ENCODE data around the gene STX11. TPM values are rescaled to one million over a fixed set of nuclear protein-coding genes. Genes with fewer than 3 reads are reported as not detected.

The STX11 gene
- total and polyA plus RNA-seq, 8 donors = 2.2 to 11.7 (median 2.6) TPM; not detected in 1

GRCh38 chr6:144115219-144115618 is 35.1 kb upstream of the STX11 start:
- no peaks in the 10 kb centered on the region for H3K4me1 ChIP-seq
- no peak for TF ChIP-seq EP300 (IDR thresholded peaks at IDR 0.05)
- TF ChIP-seq POLR2AphosphoS5 (IDR thresholded peaks at IDR 0.05) = no peak
- TF ChIP-seq CTCF (IDR thresholded peaks at IDR 0.05) = no peak
- TF ChIP-seq POLR2A (IDR thresholded peaks at IDR 0.05) = no peak
- DNase-seq = no peak
- no peak overlapping the region for H3K27ac ChIP-seq
- no peaks in the 10 kb centered on the region for H3K36me3 ChIP-seq
- H3K27me3 ChIP-seq = no peaks in the 10 kb centered on the region
- WGBS, 5 donors = 86 to 95% (median 93%) methylated on average over 3 of the region's 3 CpGs
- intact Hi-C loops (cut with DNase I; ENCODE audit: low total_unique reads) = loop anchor here (10.0 kb wide), 1 partner anchor 90 kb away; no protein-coding TSS in a partner anchor
- H3K4me3 ChIP-seq = no peak overlapping the region
- no peaks in the 10 kb centered on the region for H3K9me3 ChIP-seq

DNA sequence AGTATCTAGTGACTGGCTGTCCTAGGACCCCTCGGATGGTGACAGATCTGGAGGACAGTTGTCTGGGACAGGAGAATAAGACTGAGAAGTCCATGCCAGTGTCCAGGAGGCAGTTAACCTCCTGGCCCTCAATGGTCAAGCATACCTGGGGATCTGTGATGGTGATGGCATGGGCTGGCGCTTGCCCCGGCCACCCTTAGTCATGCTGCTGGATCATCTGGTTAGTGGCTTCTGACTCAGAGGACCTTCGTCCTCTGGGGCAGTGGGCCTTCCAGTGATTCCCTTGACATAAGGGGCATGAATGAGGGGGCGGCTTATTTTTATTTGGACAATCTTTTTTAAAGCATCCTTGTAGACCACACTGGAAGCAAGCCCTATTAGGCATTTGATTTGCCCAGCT is 30.9 kb upstream of the STX11 start:
- Histone ChIP-seq H3K36me3 (no peaks in the 10 kb centered on the region), H3K27me3 (no peaks in the 10 kb centered on the region), H3K27ac (no peak overlapping the region), H3K9me3 (no peaks in the 10 kb centered on the region), H3K4me3 (no peak overlapping the region), H3K4me1 (no peaks in the 10 kb centered on the region)
- intact Hi-C loops (cut with DNase I; ENCODE audit: low total_unique reads) = loop anchor here (10.0 kb wide), 1 partner anchor 85 kb away; no protein-coding TSS in a partner anchor
- no peak for DNase-seq
- TF ChIP-seq POLR2AphosphoS5 (IDR thresholded peaks at IDR 0.05) = no peak
- TF ChIP-seq POLR2A (IDR thresholded peaks at IDR 0.05) = no peak
- TF ChIP-seq EP300 (IDR thresholded peaks at IDR 0.05) = no peak
- no peak for TF ChIP-seq CTCF (IDR thresholded peaks at IDR 0.05)
- 87 to 95% (median 94%) methylated on average over 5 of the region's 5 CpGs for WGBS, 5 donors

- Histone ChIP-seq H3K36me3 (no peaks in the 10 kb centered on the region), H3K9me3 (no peaks in the 10 kb centered on the region), H3K27ac (no peak overlapping the region), H3K4me3 (no peak overlapping the region), H3K4me1 (no peaks in the 10 kb centered on the region), H3K27me3 (no peaks in the 10 kb centered on the region)
- no peak for TF ChIP-seq CTCF (IDR thresholded peaks at IDR 0.05)
- no peak for TF ChIP-seq POLR2A (IDR thresholded peaks at IDR 0.05)
- TF ChIP-seq POLR2AphosphoS5 (IDR thresholded peaks at IDR 0.05) = no peak
- TF ChIP-seq EP300 (IDR thresholded peaks at IDR 0.05) = no peak
- intact Hi-C loops (cut with DNase I; ENCODE audit: low total_unique reads) = no loop called here
- no peak for DNase-seq
Observed at GRCh38 chr6:144122861-144123260, 27.5 kb upstream of the STX11 start.

- Histone ChIP-seq H3K27ac (no peak overlapping the region), H3K36me3 (no peaks in the 10 kb centered on the region), H3K9me3 (no peaks in the 10 kb centered on the region), H3K4me3 (no peak overlapping the region), H3K27me3 (no peaks in the 10 kb centered on the region), H3K4me1 (no peaks in the 10 kb centered on the region)
- TF ChIP-seq CTCF (IDR thresholded peaks at IDR 0.05) = no peak
- no peak for TF ChIP-seq POLR2A (IDR thresholded peaks at IDR 0.05)
- TF ChIP-seq EP300 (IDR thresholded peaks at IDR 0.05) = no peak
- no peak for TF ChIP-seq POLR2AphosphoS5 (IDR thresholded peaks at IDR 0.05)
- WGBS, 5 donors = 40 to 70% (median 59%) methylated on average over 2 of the region's 2 CpGs
- intact Hi-C loops (cut with DNase I; ENCODE audit: low total_unique reads) = no loop called here
- DNase-seq = no peak
Observed at GRCh38 chr6:144123421-144123820, 26.9 kb upstream of the STX11 start.

All from stomach (tissue), 9 donors.